RPMI8226 (cell line): ENCODE data around the gene LNX1.
"Not testable (repeated sequence)": the region's sequence is repeated elsewhere in the genome, so short reads cannot be mapped to it uniquely, and the experiment has no call there.

Experiments used
- DNase-seq: peaks from one replicate; pipeline ENCODE4 v3.0.0-alpha.2; 2015

The LNX1 gene

GRCh38 chr4:53490161-53490956 lies 100.9 kb downstream of the LNX1 start:
- no peak for DNase-seq

GRCh38 chr4:53489279-53489889 lies 101.9 kb downstream of the LNX1 start:
- DNase-seq, result no peak

DNA sequence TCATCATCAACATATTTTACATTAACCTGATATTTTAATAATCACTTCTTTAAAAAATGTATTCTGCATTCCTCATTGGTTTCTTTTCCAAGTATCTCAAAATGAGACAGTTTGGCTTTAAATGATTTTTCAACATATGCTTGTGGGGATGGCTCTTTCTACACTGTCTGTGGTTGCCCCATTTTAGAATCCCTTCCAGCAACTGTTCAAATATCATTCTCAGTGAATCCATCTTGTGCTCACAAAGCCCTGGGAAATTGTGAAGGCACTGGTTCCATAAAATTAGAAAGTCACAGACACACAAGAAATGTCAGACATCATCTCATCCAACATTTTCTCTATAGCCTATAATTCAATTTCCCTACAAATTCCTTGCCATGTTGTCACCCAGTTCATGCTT lies 103.5 kb downstream of the LNX1 start:
- DNase-seq, result no peak

DNA sequence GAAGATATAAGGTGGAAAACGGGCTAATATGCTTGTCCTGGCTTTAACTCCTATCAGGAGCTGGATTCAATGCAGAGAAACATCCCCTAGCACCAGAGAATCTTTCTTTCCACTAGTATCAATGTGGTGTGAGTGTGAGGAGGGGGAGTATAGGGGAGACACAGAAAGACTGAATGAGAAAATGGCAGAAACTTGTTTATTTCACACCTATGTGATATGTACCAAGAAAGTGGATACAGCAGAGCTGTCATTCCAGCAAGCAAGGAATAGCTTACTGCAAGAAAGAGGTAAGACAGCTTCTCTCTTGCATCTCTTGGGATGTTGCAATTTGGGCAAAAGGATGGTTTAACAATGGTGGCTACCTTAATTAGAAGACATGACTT lies 105.6 kb downstream of the LNX1 start:
- no peak for DNase-seq

DNA sequence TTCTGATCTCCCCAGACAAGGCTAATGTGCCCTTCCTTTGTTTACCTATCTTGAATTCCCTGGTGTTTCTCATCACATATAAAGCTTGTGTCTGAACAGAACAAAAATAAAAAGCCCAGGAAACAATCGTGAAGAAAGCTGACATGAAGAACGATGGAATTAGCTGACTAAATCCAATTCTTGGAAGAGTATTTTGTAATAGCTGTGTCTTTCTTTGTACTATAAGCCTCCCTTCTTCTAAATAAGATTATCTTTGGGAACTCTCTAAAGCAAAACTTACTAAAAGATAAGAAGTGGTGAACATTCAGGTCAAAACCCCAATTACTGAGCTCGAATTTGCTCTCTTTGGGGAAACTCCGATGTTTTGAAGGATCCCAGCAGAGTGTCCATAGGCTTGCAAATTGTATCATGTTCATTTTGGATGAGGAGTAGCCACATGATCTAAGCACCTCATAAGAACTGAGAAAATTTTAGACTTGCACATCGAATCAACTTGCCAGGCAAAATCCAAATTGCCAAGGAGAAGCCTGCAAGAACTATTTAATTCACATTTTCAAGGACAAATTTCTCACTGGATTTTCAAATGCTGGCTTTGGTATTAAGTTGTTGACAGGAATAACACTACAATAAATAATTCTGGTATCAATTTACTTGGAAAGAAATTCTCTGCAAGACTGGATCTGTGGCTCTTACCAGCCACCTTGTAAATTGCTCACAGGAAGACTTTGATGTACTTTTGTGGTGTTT lies 106.2 kb downstream of the LNX1 start:
- DNase-seq, result no peak

DNA sequence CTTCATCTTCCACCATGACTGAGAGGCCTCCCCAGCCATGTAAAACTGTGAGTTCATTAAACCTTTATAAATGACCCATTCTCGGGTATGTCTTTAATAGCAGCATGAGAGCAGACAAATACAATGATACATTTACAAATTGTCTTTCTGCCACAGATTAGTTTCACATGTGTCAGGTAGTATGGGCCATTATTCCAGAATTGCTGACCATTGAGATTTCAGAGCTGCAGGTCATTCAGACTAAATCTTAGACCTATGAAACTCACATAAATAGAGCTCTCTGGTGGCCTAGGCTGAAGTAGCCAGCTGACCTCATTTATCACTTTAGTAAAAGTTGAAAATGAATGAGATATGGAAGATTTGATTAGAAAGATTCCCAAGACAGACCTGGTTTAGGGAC lies 108.0 kb downstream of the LNX1 start:
- DNase-seq, result no peak

DNA sequence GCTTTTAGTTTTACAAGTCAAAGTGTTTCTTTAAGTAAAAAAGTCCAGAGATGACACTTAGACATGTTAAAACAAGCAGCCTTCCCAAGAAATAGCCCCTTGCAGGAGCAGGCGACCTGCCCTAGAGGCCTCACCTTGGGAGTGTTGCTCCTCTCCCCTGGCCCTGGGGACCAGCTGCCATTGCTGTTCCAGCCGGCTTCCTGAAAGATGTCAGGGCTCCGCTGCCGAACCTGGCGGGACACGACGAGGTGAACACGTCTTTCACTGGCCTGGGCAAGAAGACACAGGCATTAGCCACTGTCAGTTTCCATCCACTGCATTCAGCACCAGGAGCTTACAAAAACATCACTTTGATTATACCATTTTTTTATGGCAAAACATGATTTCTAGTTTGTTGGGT lies 109.7 kb downstream of the LNX1 start:
- DNase-seq, result no peak

GRCh38 chr4:53480909-53481308 lies 110.4 kb downstream of the LNX1 start:
- DNase-seq, result no peak

DNA sequence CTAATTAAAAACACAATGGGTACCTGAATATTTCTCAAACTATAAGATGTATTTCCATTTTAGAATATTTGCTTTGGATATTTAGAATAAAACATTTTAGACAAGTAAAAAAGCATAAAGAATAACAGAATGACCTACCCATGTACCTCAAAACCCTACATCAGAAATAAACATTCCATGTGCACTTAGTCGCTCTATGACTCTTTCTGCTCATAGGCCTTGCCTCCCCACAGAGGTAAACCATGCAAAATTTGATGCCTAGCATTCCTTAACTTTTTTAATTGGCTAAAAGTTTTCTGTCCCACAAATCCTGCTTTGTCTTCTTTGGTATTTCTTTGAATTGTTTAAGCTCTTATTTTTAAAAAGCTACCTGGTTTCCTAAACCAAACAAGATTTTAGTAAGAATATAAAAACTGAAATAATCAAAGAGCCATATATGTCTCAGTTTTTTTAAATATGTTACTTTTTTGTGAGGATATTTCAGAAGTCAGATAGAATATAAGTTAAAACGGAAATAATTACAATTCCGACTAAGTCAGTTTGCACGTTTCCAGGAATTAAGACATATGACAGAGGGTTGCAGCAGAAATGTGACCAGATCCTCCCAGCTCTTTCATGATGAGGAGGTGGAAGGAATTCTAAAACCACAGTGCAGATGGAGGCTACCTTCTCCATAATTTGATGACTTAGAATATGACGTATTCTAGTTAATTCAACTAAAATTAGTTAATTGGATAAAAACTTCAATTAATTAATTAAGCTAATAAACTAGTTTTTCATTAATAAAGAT lies 111.4 kb downstream of the LNX1 start:
- DNase-seq, result no peak

GRCh38 chr4:53478671-53479456 lies 112.4 kb downstream of the LNX1 start:
- DNase-seq, result no peak

DNA sequence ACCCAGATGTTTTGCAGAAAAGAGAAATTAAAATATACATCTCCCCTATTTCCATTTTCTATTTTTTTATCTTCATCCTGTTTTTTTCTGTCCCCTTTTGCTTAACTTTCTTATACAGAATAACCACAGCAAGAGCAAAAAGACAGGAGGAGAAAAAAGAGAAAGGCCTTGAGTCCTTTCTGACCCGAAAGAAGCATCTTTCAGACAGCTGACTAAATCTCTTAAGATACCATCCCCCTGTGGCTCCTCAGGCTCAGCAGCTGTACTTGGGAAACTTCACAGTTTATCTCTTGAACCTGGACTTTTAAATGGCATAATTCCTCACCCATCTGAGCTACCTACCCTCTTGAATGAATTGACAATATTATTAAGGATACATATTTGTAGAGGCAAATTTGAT lies 113.7 kb downstream of the LNX1 start:
- no peak for DNase-seq

DNA sequence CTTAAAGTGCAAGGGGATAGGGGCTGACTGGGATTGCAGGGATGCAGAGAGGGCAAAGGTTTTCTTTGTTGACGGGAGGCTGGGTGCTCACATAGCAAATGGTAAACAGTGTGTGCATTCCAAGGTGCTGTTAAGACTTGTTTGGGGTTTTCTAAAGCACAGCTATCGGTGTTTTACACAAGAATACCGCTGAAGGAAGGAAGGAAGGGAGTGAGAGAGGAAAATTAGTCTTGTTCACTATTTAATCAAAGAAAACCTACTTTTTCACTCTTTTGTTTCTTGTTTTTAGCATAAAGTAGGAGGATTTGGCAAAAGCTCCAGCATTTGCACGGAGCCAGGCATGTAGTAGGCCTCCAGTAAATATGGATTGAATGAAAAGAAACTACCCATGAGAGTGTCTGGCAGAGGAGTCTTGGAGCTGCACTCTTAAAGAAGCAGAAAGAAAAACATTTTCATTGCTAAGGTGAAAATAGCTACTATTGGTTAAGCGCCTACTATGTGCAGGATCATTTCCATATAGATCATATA lies 114.2 kb downstream of the LNX1 start:
- no peak for DNase-seq

GRCh38 chr4:53476232-53477037 lies 114.9 kb downstream of the LNX1 start:
- DNase-seq, result no peak

- DNase-seq, result not testable (repeated sequence)
Observed at GRCh38 chr4:53466576-53466975, 124.7 kb downstream of the LNX1 start.

DNA sequence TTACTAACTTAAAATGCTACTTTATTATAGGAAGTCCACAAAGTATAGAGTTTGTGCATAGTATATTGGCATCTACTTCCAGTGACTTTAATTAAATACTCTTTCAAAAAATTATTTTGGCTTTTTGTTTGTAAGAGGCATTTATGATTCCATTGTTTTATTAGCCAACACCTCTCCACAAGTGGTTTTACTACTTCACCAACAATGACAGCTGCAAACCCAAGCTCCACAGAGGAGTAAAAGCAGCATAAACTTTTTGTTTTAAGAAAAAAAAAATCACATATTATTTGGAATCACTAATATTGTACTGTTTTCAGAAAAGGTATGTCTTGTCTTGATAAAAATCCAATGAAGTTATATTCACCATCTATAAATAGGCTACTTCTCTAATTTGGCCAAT lies 125.4 kb downstream of the LNX1 start:
- no peak for DNase-seq

DNA sequence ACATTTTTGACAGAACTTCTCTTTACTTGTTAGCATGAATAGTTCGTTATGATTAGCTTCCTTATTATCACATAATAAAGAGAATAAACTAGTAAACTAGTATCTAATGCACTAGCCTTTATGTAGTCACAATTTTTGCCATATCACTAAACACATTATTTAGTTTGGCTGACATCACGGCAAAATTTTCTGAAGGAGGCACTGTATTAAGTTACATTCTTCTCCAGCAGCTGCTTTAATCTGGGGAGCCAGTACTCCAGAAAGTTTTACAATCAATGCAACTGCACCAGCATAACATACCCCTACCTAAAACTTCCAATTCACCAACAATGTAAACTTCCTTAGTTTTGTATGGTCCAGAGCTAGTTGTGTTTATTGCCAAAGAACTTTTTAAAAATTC lies 126.0 kb downstream of the LNX1 start:
- no peak for DNase-seq

GRCh38 chr4:53463340-53463739 lies 127.9 kb downstream of the LNX1 start:
- DNase-seq, result no peak

DNA sequence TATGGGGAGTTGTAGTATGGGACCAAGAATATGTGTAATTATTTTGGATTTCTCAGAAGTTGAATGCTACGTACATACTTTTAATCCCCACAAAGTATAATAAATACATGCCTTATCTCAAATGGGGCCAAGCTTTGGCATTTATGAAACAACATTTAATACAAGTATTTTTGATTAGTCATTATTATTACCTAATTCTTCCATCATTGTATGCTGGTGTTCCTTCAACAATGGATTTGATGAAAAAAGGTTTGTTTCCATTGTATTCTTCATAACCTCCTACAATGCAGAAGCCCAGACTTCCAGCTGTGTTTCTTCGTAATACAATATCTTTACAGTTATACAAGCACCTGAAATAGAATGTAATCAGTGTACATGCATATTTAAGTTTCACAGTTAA lies 130.0 kb downstream of the LNX1 start:
- DNase-seq, result no peak

DNA sequence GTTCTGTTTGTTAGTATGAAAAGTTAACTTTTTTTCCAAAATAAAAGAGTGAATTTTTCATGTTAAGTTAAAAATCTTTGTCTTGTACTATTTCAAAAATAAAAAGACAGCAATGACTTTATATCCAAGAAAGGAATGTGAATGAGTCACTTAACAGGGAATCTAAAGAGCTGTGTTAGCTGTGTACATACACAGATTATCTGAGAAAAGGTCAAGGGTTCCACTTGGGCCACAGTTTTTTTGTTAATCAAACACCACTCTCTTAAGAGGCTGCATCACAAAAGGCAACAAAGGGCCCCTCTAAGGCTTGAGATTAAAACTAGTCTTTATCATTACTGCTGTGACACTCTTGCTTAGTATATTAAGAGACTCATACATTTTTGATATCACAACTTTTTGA lies 131.7 kb downstream of the LNX1 start:
- no peak for DNase-seq

GRCh38 chr4:53456178-53456577 lies 135.1 kb downstream of the LNX1 start:
- DNase-seq, result no peak

- no peak for DNase-seq
Observed at GRCh38 chr4:53455766-53456165, 135.5 kb downstream of the LNX1 start.
